Measurements from ENCODE around the gene MARCHF4. TPM values are rescaled to one million over a fixed set of nuclear protein-coding genes. Genes with fewer than 3 reads are reported as not detected.

The MARCHF4 gene
- total and polyA plus RNA-seq, 8 donors: 0.19 to 4.1 (median 0.52) TPM

DNA sequence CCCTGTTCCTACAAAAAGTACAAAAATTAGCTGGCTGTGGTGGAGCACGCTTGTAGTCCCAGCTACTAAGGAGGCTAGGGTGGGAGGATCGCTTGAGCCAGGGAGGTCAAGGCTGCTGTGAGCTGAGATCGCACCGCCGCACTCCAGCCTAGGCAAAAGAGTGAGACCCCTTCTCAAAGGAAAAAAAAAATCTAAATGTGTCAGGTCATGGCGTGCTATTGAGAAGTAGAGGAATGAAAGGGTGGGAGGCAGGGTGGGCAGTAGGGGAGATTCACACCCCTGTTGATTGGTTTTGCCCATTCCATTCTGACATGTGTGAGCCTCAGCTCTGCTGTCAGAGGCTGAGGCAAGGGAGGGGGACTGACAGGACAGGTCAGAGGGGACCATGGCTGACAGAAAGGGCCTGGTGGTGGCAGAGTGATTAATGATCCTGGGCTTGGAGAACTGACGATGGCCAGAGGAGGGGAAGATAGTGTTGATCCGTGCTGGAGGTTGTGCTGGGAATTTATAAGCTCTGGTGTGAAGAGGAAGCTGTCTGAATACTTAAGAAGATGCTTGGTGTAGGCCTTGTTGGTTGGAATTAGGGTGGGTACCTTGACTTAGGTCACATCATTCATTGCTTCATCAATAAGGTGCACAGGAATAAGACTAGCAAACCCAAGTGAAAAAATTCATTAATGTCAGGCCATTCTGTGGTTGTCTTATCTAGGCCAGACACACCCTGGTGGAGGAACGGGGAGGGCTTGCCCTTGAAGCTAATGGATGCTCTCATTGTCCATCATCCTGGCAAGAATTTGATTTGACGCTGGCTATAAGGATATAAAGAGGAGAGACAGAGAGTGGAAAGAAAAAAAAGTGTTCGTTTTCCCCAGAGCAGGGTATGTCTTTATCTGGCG lies 20.9 kb upstream of the MARCHF4 start:
- H3K36me3 ChIP-seq: no peaks in the 10 kb centered on the region
- H3K9me3 ChIP-seq: no peaks in the 10 kb centered on the region
- intact Hi-C loops (cut with DNase I): no loop called here
- WGBS, 2 donors: 69 to 76% methylated on average over 12 of the region's 12 CpGs
- TF ChIP-seq CTCF (IDR thresholded peaks at IDR 0.05): no peak
- H3K4me3 ChIP-seq: no peak overlapping the region
- no peak for DNase-seq
- no peaks in the 10 kb centered on the region for H3K27me3 ChIP-seq
- FAIRE-seq: no peak
- H3K4me1 ChIP-seq: no peaks in the 10 kb centered on the region
- ATAC-seq: no peak
- H3K27ac ChIP-seq: no peak overlapping the region

GRCh38 chr2:216392018-216392562 lies 19.8 kb upstream of the MARCHF4 start:
- TF ChIP-seq CTCF (IDR thresholded peaks at IDR 0.05): no peak
- WGBS, 2 donors: 86 to 87% methylated on average over 6 of the region's 6 CpGs
- no peak for DNase-seq
- FAIRE-seq: no peak
- Histone ChIP-seq H3K4me3 (no peak overlapping the region), H3K4me1 (no peaks in the 10 kb centered on the region), H3K36me3 (no peaks in the 10 kb centered on the region), H3K9me3 (no peaks in the 10 kb centered on the region), H3K27me3 (no peaks in the 10 kb centered on the region), H3K27ac (no peak overlapping the region)
- no peak for ATAC-seq
- intact Hi-C loops (cut with DNase I): no loop called here

DNA sequence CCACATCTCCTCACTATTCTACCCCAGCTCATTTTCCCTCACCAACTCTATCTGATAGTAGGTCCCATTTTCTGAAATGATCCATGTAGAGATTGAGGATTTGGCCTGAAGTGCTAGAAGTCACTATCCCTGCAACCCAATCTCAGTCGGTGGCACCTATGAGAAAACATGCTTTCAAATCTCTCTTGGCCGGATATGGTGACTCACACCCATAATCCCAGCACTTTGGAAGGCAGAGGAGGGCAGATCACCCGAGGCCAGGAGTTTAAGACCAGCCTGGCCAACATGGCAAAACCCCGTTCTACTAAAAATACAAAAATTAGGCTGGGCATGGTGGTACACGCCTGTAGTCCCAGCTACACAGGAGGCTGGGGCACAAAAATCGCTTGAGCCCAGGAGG lies 19.1 kb upstream of the MARCHF4 start:
- Histone ChIP-seq H3K9me3 (no peaks in the 10 kb centered on the region), H3K4me1 (no peaks in the 10 kb centered on the region), H3K4me3 (no peak overlapping the region), H3K27me3 (no peaks in the 10 kb centered on the region), H3K36me3 (no peaks in the 10 kb centered on the region), H3K27ac (no peak overlapping the region)
- no peak for FAIRE-seq
- DNase-seq: no peak
- no peak for TF ChIP-seq CTCF (IDR thresholded peaks at IDR 0.05)
- no peak for ATAC-seq
- intact Hi-C loops (cut with DNase I): no loop called here
- 73 to 88% methylated on average over 6 of the region's 6 CpGs for WGBS, 2 donors

- intact Hi-C loops (cut with DNase I): no loop called here
- no peaks in the 10 kb centered on the region for H3K36me3 ChIP-seq
- no peaks in the 10 kb centered on the region for H3K9me3 ChIP-seq
- no peak for TF ChIP-seq CTCF (IDR thresholded peaks at IDR 0.05)
- H3K4me3 ChIP-seq: no peak overlapping the region
- DNase-seq (no peak), FAIRE-seq (no peak), ATAC-seq (peak in 1 of 4 donors; percentile 31)
- WGBS, 2 donors: 63 to 77% methylated on average over 1 of the region's 1 CpG
- H3K27ac ChIP-seq: no peak overlapping the region
- no peaks in the 10 kb centered on the region for H3K27me3 ChIP-seq
- no peaks in the 10 kb centered on the region for H3K4me1 ChIP-seq
These were observed 17.3 kb upstream of the MARCHF4 start for GRCh38 chr2:216389570-216389969.

Measured in pancreas (tissue), 10 donors.